Measurements from ENCODE around the gene RC3H1. TPM values are rescaled to one million over a fixed set of nuclear protein-coding genes. Genes with fewer than 3 reads are reported as not detected.

Gene RC3H1
- total and polyA plus RNA-seq, 2 of the 13 experiments (the other 11 are each of a cell fraction or from before 2014, with no cell fraction given) = 11.2 to 19.6 TPM

DNA sequence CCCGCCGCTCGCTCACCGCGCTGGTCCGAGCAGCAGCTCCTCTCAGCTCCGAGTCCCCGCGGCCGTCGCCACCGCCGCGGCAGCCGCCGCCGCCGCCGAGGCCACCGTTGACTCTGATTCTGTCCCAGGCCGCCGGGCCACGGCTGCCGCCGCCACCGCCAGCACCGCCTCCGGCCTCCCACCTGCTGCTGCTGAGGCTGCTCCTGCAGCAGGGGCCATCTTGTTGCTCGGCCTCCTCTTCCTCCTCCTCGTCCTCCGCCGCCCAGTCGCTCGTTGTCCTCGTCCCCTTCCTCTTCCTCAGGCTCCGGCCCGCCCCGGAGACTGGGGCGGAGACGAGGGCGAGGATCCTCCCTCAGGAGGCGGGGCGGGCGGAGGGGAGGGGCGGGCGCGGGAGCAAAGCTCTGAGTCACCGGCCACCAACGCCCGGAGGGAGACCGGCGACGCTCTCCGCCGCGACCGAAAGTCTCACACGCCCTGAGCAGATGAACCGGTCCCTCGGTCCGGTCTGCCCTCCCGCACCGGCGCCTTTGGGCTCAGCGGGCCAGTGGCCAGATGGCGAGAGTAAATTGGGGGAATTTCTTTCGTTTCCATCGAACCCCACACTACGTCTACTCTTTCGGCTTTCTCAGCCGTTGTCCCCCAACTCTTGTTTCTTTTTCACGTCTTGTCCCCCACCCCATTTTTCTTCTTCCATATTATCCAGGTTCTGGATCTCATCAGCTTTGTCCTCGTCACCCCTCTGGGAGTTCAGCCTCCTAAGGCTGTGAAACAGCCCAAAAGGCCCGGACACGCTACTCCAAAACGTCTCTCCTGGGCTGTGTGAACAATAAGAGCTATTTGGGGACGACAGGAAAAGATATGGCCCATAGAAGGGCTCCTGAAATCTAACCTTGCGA is at the start of gene RC3H1 (continued):
- TF ChIP-seq, protein P1, sequence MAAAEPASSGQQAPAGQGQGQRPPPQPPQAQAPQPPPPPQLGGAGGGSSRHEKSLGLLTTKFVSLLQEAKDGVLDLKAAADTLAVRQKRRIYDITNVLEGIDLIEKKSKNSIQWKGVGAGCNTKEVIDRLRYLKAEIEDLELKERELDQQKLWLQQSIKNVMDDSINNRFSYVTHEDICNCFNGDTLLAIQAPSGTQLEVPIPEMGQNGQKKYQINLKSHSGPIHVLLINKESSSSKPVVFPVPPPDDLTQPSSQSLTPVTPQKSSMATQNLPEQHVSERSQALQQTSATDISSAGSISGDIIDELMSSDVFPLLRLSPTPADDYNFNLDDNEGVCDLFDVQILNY (CRISPR knock-in tag; conservative IDR thresholded peaks at IDR 0.05) = no peak
- TF ChIP-seq, protein P2, sequence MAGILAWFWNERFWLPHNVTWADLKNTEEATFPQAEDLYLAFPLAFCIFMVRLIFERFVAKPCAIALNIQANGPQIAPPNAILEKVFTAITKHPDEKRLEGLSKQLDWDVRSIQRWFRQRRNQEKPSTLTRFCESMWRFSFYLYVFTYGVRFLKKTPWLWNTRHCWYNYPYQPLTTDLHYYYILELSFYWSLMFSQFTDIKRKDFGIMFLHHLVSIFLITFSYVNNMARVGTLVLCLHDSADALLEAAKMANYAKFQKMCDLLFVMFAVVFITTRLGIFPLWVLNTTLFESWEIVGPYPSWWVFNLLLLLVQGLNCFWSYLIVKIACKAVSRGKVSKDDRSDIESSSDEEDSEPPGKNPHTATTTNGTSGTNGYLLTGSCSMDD (CRISPR knock-in tag; IDR thresholded peaks at IDR 0.05) = no peak
- TF ChIP-seq RFXAP (CRISPR knock-in tag; IDR thresholded peaks at IDR 0.05; ENCODE audit: borderline replicate concordance) (no peak), SALL1 (CRISPR knock-in tag; IDR thresholded peaks at IDR 0.05) (peak; percentile 68), FOXM1 (CRISPR knock-in tag; IDR thresholded peaks at IDR 0.05) (no peak), HNRNPK (IDR thresholded peaks at IDR 0.05; ENCODE audit: low read depth, low read length, poor library complexity, severe bottlenecking) (peak; percentile 83), NKX3-1 (CRISPR knock-in tag; IDR thresholded peaks at IDR 0.05) (no peak), SETDB1 (CRISPR knock-in tag; IDR thresholded peaks at IDR 0.05; ENCODE audit: borderline replicate concordance) (no peak), ADNP (CRISPR knock-in tag; IDR thresholded peaks at IDR 0.05) (no peak), HNRNPH1 (optimal IDR thresholded peaks at IDR 0.05; ENCODE audit: low read depth, low read length) (no peak), IRX3 (CRISPR knock-in tag; IDR thresholded peaks at IDR 0.05; ENCODE audit: borderline replicate concordance, low read depth) (peak; percentile 69; the same call in 1 of the 2 replicates), ZNF569 (CRISPR knock-in tag; IDR thresholded peaks at IDR 0.05; ENCODE audit: borderline replicate concordance) (no peak)
- TF ChIP-seq, protein P3, sequence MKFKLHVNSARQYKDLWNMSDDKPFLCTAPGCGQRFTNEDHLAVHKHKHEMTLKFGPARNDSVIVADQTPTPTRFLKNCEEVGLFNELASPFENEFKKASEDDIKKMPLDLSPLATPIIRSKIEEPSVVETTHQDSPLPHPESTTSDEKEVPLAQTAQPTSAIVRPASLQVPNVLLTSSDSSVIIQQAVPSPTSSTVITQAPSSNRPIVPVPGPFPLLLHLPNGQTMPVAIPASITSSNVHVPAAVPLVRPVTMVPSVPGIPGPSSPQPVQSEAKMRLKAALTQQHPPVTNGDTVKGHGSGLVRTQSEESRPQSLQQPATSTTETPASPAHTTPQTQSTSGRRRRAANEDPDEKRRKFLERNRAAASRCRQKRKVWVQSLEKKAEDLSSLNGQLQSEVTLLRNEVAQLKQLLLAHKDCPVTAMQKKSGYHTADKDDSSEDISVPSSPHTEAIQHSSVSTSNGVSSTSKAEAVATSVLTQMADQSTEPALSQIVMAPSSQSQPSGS (CRISPR knock-in tag; IDR thresholded peaks at IDR 0.05) = 0 out of 2 replicates have a peak, but pooled peaks have one; percentile 30
- TF ChIP-seq, protein P4, sequence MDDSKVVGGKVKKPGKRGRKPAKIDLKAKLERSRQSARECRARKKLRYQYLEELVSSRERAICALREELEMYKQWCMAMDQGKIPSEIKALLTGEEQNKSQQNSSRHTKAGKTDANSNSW (CRISPR knock-in tag; IDR thresholded peaks at IDR 0.05; ENCODE audit: borderline replicate concordance) = no peak
- TF ChIP-seq, protein P5, sequence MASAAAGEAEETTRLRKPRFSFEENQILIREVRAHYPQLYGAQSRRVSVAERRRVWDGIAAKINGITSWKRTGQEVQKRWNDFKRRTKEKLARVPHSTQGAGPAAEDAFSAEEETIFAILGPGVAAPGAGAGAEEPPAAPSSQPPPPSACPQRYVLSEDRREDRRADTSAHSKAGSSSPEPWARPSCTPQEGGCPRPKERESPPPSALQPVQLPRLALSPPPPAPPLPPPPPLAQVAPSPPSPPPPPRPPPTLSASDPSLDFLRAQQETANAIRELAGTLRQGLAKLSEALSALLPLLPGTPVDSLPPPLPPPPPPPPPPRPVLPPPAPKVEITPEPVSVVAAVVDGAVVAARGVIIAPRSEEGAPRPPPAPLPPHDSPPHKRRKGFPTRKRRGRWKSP (CRISPR knock-in tag; IDR thresholded peaks at IDR 0.05) = no peak
- TF ChIP-seq, protein P6, sequence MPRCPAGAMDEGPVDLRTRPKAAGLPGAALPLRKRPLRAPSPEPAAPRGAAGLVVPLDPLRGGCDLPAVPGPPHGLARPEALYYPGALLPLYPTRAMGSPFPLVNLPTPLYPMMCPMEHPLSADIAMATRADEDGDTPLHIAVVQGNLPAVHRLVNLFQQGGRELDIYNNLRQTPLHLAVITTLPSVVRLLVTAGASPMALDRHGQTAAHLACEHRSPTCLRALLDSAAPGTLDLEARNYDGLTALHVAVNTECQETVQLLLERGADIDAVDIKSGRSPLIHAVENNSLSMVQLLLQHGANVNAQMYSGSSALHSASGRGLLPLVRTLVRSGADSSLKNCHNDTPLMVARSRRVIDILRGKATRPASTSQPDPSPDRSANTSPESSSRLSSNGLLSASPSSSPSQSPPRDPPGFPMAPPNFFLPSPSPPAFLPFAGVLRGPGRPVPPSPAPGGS (CRISPR knock-in tag; IDR thresholded peaks at IDR 0.05) = peak; percentile 48; the same call in 1 of the 2 replicates
- TF ChIP-seq, protein P7, sequence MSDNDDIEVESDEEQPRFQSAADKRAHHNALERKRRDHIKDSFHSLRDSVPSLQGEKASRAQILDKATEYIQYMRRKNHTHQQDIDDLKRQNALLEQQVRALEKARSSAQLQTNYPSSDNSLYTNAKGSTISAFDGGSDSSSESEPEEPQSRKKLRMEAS (IDR thresholded peaks at IDR 0.05) = no peak; the same call in none of the 2 replicates
- TF ChIP-seq, protein P8, sequence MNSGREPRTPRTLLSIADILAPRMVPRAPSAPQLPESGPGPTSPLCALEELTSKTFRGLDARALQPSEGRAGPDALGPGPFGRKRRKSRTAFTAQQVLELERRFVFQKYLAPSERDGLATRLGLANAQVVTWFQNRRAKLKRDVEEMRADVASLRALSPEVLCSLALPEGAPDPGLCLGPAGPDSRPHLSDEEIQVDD (CRISPR knock-in tag; IDR thresholded peaks at IDR 0.05; ENCODE audit: borderline replicate concordance) = no peak
- TF ChIP-seq, protein P9, sequence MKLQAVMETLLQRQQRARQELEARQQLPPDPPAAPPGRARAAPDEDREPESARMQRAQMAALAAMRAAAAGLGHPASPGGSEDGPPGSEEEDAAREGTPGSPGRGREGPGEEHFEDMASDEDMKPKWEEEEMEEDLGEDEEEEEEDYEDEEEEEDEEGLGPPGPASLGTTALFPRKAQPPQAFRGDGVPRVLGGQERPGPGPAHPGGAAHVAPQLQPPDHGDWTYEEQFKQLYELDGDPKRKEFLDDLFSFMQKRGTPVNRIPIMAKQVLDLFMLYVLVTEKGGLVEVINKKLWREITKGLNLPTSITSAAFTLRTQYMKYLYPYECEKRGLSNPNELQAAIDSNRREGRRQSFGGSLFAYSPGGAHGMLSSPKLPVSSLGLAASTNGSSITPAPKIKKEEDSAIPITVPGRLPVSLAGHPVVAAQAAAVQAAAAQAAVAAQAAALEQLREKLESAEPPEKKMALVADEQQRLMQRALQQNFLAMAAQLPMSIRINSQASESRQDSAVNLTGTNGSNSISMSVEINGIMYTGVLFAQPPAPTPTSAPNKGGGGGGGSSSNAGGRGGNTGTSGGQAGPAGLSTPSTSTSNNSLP (IDR thresholded peaks at IDR 0.05; ENCODE audit: low read depth, low read length) = no peak

Measured in HepG2 (cell line).